ENCODE results near the gene LTB. TPM values are rescaled to one million over a fixed set of nuclear protein-coding genes. Genes with fewer than 3 reads are reported as not detected.

LTB gene
- polyA plus RNA-seq, 1 donor from 2014 or later, result not detected

DNA sequence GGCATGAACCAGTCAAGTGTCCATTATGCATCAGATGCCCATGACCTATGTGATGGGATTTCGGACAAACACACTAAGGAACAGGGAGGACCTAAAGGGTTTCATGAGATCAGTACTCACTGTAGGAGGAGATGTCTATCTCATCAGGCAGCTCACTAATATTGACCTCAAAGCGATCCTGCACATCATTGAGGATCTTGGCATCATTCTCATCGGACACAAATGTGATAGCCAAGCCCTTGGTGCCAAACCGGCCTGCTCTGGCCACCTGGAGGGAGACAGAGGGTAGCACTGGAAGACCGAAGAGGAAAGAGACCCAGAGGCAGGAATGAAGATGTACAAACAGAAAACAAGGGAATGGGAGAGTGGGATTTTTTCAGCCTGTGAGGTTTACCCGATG lies 51.6 kb downstream of the LTB start:
- Histone ChIP-seq H3K36me3 (ENCODE audit: insufficient read depth, low read length) (no peaks in the 10 kb centered on the region), H3K9ac (ENCODE audit: low read length) (no peak overlapping the region), H3K9me2 (ENCODE audit: insufficient read depth, low read length) (no peaks in the 10 kb centered on the region), H3K27ac (ENCODE audit: low read length) (no peak overlapping the region), H2AFZ (ENCODE audit: low read depth, low read length) (no peak overlapping the region), H3K4me2 (ENCODE audit: low read length) (no peak overlapping the region), H3K27me3 (ENCODE audit: insufficient read depth, low read depth, low read length) (no peaks in the 10 kb centered on the region), H3K79me2 (replicated peaks; ENCODE audit: insufficient read depth, low read length) (peaks cover 4% of the 10 kb centered on the region), H3F3A (ENCODE audit: insufficient read depth, low read length, poor library complexity, severe bottlenecking) (peaks cover 3% of the 10 kb centered on the region), H3K9me3 (ENCODE audit: low read length) (no peaks in the 10 kb centered on the region), H4K20me1 (ENCODE audit: insufficient read depth) (peaks cover 12% of the 10 kb centered on the region), H3K4me3 (ENCODE audit: low read length) (no peak overlapping the region)
- TF ChIP-seq, protein P1, sequence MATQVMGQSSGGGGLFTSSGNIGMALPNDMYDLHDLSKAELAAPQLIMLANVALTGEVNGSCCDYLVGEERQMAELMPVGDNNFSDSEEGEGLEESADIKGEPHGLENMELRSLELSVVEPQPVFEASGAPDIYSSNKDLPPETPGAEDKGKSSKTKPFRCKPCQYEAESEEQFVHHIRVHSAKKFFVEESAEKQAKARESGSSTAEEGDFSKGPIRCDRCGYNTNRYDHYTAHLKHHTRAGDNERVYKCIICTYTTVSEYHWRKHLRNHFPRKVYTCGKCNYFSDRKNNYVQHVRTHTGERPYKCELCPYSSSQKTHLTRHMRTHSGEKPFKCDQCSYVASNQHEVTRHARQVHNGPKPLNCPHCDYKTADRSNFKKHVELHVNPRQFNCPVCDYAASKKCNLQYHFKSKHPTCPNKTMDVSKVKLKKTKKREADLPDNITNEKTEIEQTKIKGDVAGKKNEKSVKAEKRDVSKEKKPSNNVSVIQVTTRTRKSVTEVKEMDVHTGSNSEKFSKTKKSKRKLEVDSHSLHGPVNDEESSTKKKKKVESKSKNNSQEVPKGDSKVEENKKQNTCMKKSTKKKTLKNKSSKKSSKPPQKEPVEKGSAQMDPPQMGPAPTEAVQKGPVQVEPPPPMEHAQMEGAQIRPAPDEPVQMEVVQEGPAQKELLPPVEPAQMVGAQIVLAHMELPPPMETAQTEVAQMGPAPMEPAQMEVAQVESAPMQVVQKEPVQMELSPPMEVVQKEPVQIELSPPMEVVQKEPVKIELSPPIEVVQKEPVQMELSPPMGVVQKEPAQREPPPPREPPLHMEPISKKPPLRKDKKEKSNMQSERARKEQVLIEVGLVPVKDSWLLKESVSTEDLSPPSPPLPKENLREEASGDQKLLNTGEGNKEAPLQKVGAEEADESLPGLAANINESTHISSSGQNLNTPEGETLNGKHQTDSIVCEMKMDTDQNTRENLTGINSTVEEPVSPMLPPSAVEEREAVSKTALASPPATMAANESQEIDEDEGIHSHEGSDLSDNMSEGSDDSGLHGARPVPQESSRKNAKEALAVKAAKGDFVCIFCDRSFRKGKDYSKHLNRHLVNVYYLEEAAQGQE (IDR thresholded peaks at IDR 0.05; ENCODE audit: borderline replicate concordance), result no peak
- TF ChIP-seq, protein P2, sequence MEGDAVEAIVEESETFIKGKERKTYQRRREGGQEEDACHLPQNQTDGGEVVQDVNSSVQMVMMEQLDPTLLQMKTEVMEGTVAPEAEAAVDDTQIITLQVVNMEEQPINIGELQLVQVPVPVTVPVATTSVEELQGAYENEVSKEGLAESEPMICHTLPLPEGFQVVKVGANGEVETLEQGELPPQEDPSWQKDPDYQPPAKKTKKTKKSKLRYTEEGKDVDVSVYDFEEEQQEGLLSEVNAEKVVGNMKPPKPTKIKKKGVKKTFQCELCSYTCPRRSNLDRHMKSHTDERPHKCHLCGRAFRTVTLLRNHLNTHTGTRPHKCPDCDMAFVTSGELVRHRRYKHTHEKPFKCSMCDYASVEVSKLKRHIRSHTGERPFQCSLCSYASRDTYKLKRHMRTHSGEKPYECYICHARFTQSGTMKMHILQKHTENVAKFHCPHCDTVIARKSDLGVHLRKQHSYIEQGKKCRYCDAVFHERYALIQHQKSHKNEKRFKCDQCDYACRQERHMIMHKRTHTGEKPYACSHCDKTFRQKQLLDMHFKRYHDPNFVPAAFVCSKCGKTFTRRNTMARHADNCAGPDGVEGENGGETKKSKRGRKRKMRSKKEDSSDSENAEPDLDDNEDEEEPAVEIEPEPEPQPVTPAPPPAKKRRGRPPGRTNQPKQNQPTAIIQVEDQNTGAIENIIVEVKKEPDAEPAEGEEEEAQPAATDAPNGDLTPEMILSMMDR (IDR thresholded peaks at IDR 0.05; ENCODE audit: poor library complexity, severe bottlenecking), result no peak
- TF ChIP-seq POLR2AphosphoS5 (IDR thresholded peaks at IDR 0.05) (no peak), RAD21 (conservative IDR thresholded peaks at IDR 0.05) (no peak), EZH2 (IDR thresholded peaks at IDR 0.05; ENCODE audit: borderline replicate concordance, insufficient read depth, low read length, poor library complexity, severe bottlenecking) (no peak), SMC3 (conservative IDR thresholded peaks at IDR 0.05; ENCODE audit: poor library complexity) (no peak), TAF1 (IDR thresholded peaks at IDR 0.05; ENCODE audit: low read depth) (no peak), MXI1 (conservative IDR thresholded peaks at IDR 0.05; ENCODE audit: poor library complexity, severe bottlenecking) (no peak), EP300 (conservative IDR thresholded peaks at IDR 0.05; ENCODE audit: poor library complexity, severe bottlenecking) (no peak)

Small RNA genes lying within 50 kb of the gene (small RNA-seq; reads per million reads assigned to genes)
- gene SNORA38 (216 to 884 (median 224) reads per million in 3 experiments), gene SNORD117 (646 to 1,037 (median 928) reads per million in 3 experiments), gene SNORD84 (0 reads per million in 3 experiments), gene UQCRHP1 (0 reads per million in 3 experiments)

Other genes with a start within 250 kb of the LTB start
- gene HLA-B, start 225.2 kb downstream of the LTB start, polyA plus RNA-seq, result 9.4 and 9.8 TPM in 2 replicates
- 0.32 and 0.87 TPM in 2 replicates for gene MICA, start 178.8 kb downstream of the LTB start, polyA plus RNA-seq
- gene MICB, start 84.3 kb downstream of the LTB start, polyA plus RNA-seq, result 0.14 TPM in 1 of 2 replicates, not detected in the other
- gene MCCD1, start 53.5 kb downstream of the LTB start, polyA plus RNA-seq, result not detected in 2 replicates
- gene DDX39B, start 40.4 kb downstream of the LTB start, polyA plus RNA-seq, result 313 and 371 TPM in 2 replicates
- 56.7 and 76.7 TPM in 2 replicates for gene ATP6V1G2, start 35.8 kb downstream of the LTB start, polyA plus RNA-seq
- 88.7 and 92.8 TPM in 2 replicates for gene NFKBIL1, start 34.8 kb downstream of the LTB start, polyA plus RNA-seq
- 0.56 TPM in 1 of 2 replicates, not detected in the other for gene LTA, start 10.1 kb downstream of the LTB start, polyA plus RNA-seq
- not detected in 2 replicates for gene TNF, start 6.9 kb downstream of the LTB start, polyA plus RNA-seq
- gene LST1, start 3.9 kb upstream of the LTB start, polyA plus RNA-seq, result not detected in 2 replicates
- not detected in 2 replicates for gene NCR3, start 10.6 kb upstream of the LTB start, polyA plus RNA-seq
- gene AIF1, start 32.8 kb upstream of the LTB start, polyA plus RNA-seq, result not detected in 2 replicates
- 39.9 and 51.0 TPM in 2 replicates for gene PRRC2A, start 38.3 kb upstream of the LTB start, polyA plus RNA-seq
- gene BAG6, start 70.2 kb upstream of the LTB start, polyA plus RNA-seq, result 203 and 204 TPM in 2 replicates
- gene APOM, start 73.5 kb upstream of the LTB start, polyA plus RNA-seq, result 1.3 and 4.4 TPM in 2 replicates
- gene C6orf47, start 78.4 kb upstream of the LTB start, polyA plus RNA-seq, result 17.2 and 24.3 TPM in 2 replicates
- gene GPANK1, start 82.6 kb upstream of the LTB start, polyA plus RNA-seq, result 18.4 and 21.9 TPM in 2 replicates
- 130 and 135 TPM in 2 replicates for gene CSNK2B, start 83.7 kb upstream of the LTB start, polyA plus RNA-seq
- 4.0 and 7.7 TPM in 2 replicates for gene LY6G5B, start 87.6 kb upstream of the LTB start, polyA plus RNA-seq
- gene LY6G5C, start 98.6 kb upstream of the LTB start, polyA plus RNA-seq, result 13.4 and 26.6 TPM in 2 replicates
- gene ABHD16A, start 120.9 kb upstream of the LTB start, polyA plus RNA-seq, result 130 and 154 TPM in 2 replicates
- not detected in 2 replicates for gene LY6G6F, start 124.4 kb upstream of the LTB start, polyA plus RNA-seq
- not detected in 2 replicates for gene LY6G6D, start 132.9 kb upstream of the LTB start, polyA plus RNA-seq
- gene LY6G6C, start 139.3 kb upstream of the LTB start, polyA plus RNA-seq, result 0.78 and 0.88 TPM in 2 replicates
- gene MPIG6B, start 140.9 kb upstream of the LTB start, polyA plus RNA-seq, result not detected in 2 replicates
- gene DDAH2, start 146.9 kb upstream of the LTB start, polyA plus RNA-seq, result 386 and 410 TPM in 2 replicates
- 5.5 and 5.7 TPM in 2 replicates for gene CLIC1, start 154.1 kb upstream of the LTB start, polyA plus RNA-seq
- gene MSH5, start 157.6 kb upstream of the LTB start, polyA plus RNA-seq, result 5.1 and 7.8 TPM in 2 replicates
- 1.3 TPM in 1 of 2 replicates, not detected in the other for gene SAPCD1, start 180.2 kb upstream of the LTB start, polyA plus RNA-seq
- gene VWA7, start 194.9 kb upstream of the LTB start, polyA plus RNA-seq, result 5.3 and 5.7 TPM in 2 replicates
- 40.9 and 49.4 TPM in 2 replicates for gene VARS1, start 213.3 kb upstream of the LTB start, polyA plus RNA-seq
- 68.5 and 87.6 TPM in 2 replicates for gene LSM2, start 224.5 kb upstream of the LTB start, polyA plus RNA-seq
- gene HSPA1L, start 232.9 kb upstream of the LTB start, polyA plus RNA-seq, result 1.6 and 2.6 TPM in 2 replicates
- 50.9 and 54.5 TPM in 2 replicates for gene HSPA1A, start 233.1 kb upstream of the LTB start, polyA plus RNA-seq
- gene HSPA1B, start 245.3 kb upstream of the LTB start, polyA plus RNA-seq, result 120 and 128 TPM in 2 replicates